Mucosa of descending colon (tissue), 3 donors: ENCODE data around the gene FCHO1. TPM values are rescaled to one million over a fixed set of nuclear protein-coding genes. Genes with fewer than 3 reads are reported as not detected.
A peak's percentile ranks its signal among the peaks of the same experiment; 100 is the strongest.

Source experiments
- ATAC-seq: fragments of 200-7000 bp; cut with Tn5 transposase; one replicate; pipeline ENCODE4 v1.9.1; 2020; ENCODE audit warnings: mild to moderate bottlenecking, moderate library complexity
- DNase-seq, 3 donors: peaks; one replicate each; pipeline ENCODE4 v3.0.0-alpha.2; 2020
- H3K36me3 ChIP-seq: fragments of 200-600 bp; one replicate; pipeline ENCODE4 v1.8.0; 2021; ENCODE audit warnings: low read depth, mild to moderate bottlenecking
- H3K4me1 ChIP-seq: fragments of 200-600 bp; one replicate; pipeline ENCODE4 v1.8.0; 2021; ENCODE audit warnings: low read depth, mild to moderate bottlenecking
- H3K4me3 ChIP-seq: fragments of 200-600 bp; one replicate; pipeline ENCODE4 v1.8.0; 2021; ENCODE audit warnings: mild to moderate bottlenecking
- H3K9me3 ChIP-seq: fragments of 200-600 bp; one replicate; pipeline ENCODE4 v1.8.0; 2021; ENCODE audit warnings: mild to moderate bottlenecking
- CTCF ChIP-seq: fragments of 200-600 bp; IDR thresholded peaks from one replicate; pipeline ENCODE4 v1.8.0; 2022; ENCODE audit warnings: antibody characterized with exemption, mild to moderate bottlenecking
- intact Hi-C, 2 donors: fragments of 100-400 bp; cut with DNase I in 1 of 2; cut with micrococcal nuclease in 1 of 2; formaldehyde crosslinking; loops; one replicate each; pipeline versions ENCODE4 v1.11.0 to v1.11.1; 2022; cut with DNase I, micrococcal nuclease
- total RNA-seq, 3 donors: library from RNA; stranded (reverse); fragmentation: NEBNext Ultra II Directional in 2 of 3; extraction: Animal tissue kit (Norgen Biotek cat#: 25700) in 2 of 3; gene quantifications; one replicate each; pipeline versions ENCODE4 v1.2.1 to v1.2.4, GENCODE V29; 2021 to 2023
- donor health status: DM: no; HTN: no; CAD: no; lungs with moderate emphysema.
- donor health status: DM: no; HTN: no; CAD: no.
- donor health status: DM: no; HTN: yes; CAD: no.

Gene FCHO1
- total RNA-seq, 3 donors from 2014 or later, result 3.4 to 4.4 (median 4.2) TPM

DNA sequence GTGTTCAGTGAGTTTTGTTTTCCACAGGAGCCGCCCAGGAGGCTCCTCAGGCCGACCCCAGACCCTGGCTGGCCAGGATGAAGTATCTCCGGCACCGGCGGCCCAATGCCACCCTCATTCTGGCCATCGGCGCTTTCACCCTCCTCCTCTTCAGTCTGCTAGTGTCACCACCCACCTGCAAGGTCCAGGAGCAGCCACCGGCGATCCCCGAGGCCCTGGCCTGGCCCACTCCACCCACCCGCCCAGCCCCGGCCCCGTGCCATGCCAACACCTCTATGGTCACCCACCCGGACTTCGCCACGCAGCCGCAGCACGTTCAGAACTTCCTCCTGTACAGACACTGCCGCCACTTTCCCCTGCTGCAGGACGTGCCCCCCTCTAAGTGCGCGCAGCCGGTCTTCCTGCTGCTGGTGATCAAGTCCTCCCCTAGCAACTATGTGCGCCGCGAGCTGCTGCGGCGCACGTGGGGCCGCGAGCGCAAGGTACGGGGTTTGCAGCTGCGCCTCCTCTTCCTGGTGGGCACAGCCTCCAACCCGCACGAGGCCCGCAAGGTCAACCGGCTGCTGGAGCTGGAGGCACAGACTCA lies 56.5 kb downstream of the FCHO1 start:
- Histone ChIP-seq H3K9me3 (no peaks in the 10 kb centered on the region), H3K36me3 (no peaks in the 10 kb centered on the region), H3K4me3 (no peak overlapping the region), H3K4me1 (no peaks in the 10 kb centered on the region)
- ATAC-seq (no peak), DNase-seq (no peak)
- intact Hi-C loops, result no loop called here
- no peak for TF ChIP-seq CTCF

DNA sequence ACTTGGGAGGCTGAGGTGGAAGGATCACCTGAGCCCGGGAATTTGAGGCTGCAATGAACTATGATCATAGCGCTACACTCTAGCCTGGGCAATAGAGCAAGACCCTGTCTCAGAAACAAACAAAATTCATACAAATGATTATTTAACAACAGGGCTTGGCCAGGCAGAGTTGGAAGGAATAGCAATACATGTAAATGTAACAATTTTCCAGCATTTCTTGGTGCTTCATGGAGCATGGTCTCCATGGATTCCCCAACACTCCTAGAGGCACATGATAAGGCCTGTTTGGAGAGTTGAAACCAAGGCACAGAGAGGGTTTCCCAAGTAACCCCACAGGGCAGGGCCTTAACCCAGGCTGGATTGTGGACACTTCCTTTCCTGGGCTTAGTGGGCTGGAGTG lies 59.8 kb downstream of the FCHO1 start:
- TF ChIP-seq CTCF, result no peak
- intact Hi-C loops, result no loop called here
- Histone ChIP-seq H3K4me3 (no peak overlapping the region), H3K4me1 (no peaks in the 10 kb centered on the region), H3K9me3 (no peaks in the 10 kb centered on the region), H3K36me3 (no peaks in the 10 kb centered on the region)
- DNase-seq (no peak), ATAC-seq (peak; percentile 5)

DNA sequence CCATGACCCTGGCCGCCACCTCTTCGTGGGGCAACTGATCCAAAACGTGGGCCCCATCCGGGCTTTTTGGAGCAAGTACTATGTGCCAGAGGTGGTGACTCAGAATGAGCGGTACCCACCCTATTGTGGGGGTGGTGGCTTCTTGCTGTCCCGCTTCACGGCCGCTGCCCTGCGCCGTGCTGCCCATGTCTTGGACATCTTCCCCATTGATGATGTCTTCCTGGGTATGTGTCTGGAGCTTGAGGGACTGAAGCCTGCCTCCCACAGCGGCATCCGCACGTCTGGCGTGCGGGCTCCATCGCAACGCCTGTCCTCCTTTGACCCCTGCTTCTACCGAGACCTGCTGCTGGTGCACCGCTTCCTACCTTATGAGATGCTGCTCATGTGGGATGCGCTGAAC lies 60.4 kb downstream of the FCHO1 start:
- H3K9me3 ChIP-seq, result no peaks in the 10 kb centered on the region
- peak; percentile 9 for ATAC-seq
- H3K36me3 ChIP-seq, result no peaks in the 10 kb centered on the region
- DNase-seq, result peak in 1 of 3 donors; percentile 52
- intact Hi-C loops, result no loop called here
- TF ChIP-seq CTCF, result no peak
- H3K4me3 ChIP-seq, result no peak overlapping the region
- H3K4me1 ChIP-seq, result no peaks in the 10 kb centered on the region

DNA sequence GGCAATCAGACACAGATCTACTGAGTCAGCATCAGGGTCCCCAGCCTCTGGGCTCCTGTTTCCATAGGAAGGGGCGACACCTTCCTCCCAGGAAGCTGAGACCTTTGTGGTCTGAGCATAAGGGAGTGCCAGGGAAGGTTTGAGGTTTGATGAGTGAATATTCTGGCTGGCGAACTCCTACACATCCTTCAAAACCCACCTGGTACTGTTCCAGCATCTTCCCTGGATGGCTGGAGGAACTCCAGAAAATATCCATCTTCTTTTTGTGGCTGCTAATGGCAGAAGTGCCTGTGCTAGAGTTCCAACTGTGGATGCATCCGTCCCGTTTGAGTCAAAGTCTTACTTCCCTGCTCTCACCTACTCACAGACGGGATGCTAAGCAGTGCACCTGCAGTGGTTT lies 60.8 kb downstream of the FCHO1 start:
- Histone ChIP-seq H3K4me1 (no peaks in the 10 kb centered on the region), H3K4me3 (no peak overlapping the region), H3K36me3 (no peaks in the 10 kb centered on the region), H3K9me3 (no peaks in the 10 kb centered on the region)
- ATAC-seq, result no peak
- intact Hi-C loops, result no loop called here
- no peak for DNase-seq
- no peak for TF ChIP-seq CTCF

DNA sequence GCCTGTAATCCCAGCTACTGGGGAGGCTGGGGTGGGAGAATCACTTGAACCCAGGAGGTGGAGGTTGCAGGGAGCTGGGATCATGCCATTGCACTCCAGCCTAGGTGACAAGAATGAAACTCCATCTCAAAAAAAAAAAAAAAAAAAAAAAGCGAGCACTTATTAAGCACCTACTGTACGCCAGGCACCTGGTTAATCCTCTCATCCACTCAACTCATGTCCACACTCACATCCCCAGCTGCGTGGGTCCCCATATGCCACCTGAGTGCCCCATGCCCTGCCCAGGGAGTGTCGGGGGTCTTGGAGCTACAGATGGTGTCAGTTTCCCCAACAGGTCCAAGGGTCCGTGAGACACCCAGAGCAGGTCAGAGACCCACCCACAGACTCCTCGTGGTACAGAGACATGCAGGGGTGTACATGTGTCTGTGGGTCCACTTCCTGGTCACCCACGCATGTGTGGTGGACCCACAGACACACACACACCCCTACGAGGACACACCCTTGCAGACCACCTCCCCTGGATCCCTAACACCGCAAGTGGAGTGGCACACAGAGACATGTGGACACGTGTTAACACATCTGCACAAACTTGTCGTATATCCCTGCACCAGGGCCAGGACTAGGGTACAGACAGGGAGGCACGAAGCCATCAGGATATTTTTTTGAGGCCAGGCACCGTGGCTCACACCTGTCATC lies 66.5 kb downstream of the FCHO1 start:
- no peaks in the 10 kb centered on the region for H3K4me1 ChIP-seq
- no peak for DNase-seq
- H3K4me3 ChIP-seq, result no peak overlapping the region
- H3K36me3 ChIP-seq, result no peaks in the 10 kb centered on the region
- peak; percentile 55 for ATAC-seq
- TF ChIP-seq CTCF, result no peak
- intact Hi-C loops, result no loop called here
- H3K9me3 ChIP-seq, result no peaks in the 10 kb centered on the region
